Gastrocnemius medialis (tissue), 4 donors: ENCODE data around the gene DNAJC17.

ENCODE experiments used
- CTCF ChIP-seq, 5 experiments: fragments of 450-650 bp in 3 of 5; fragments of 200-600 bp in 2 of 5; sonication (generic) in 2 of 5; IDR thresholded peaks in 4 of 5; conservative IDR thresholded peaks in 1 of 5; 1 replicate in 4 of 5; 2 replicates in 1 of 5; pipeline ENCODE4 v1.5.1; 2016 to 2019; ENCODE audit warnings: antibody characterized with exemption in 5 of 5, mild to moderate bottlenecking in 3 of 5, moderate library complexity in 3 of 5
- POLR2A ChIP-seq, 2 donors: fragments of 450-650 bp; IDR thresholded peaks; one replicate each; pipeline ENCODE4 v1.6.1; 2017; ENCODE audit warnings: antibody characterized with exemption in 2 of 2, mild to moderate bottlenecking in 2 of 2, moderate library complexity in 2 of 2

- TF ChIP-seq CTCF (IDR thresholded peaks at IDR 0.05 in 4 of 5, conservative IDR thresholded peaks at IDR 0.05 in 1 of 5) (no peak), POLR2A (IDR thresholded peaks at IDR 0.05) (no peak)
Observed at GRCh38 chr15:40716165-40716564, 91.1 kb downstream of the DNAJC17 start.
